PFSK-1 (cell line): Measurements from ENCODE around the gene SDK1.

Source experiments
- FOXP2 ChIP-seq: optimal IDR thresholded peaks from 2 replicates; pipeline ENCODE3; 2011; ENCODE audit warnings: borderline replicate concordance, control low read depth, inconsistent platforms; ENCODE audit not compliant: insufficient read depth; ENCODE audit errors: extremely low read length, extremely low read depth
- POLR2AphosphoS5 ChIP-seq: IDR thresholded peaks from 2 replicates; pipeline ENCODE4 v1.6.1; 2012; ENCODE audit warnings: low read depth, mild to moderate bottlenecking, control low read depth, low read length, moderate library complexity
- SIN3A ChIP-seq: IDR thresholded peaks from 2 replicates; pipeline ENCODE4 v1.6.1; 2012; ENCODE audit warnings: mild to moderate bottlenecking, low read length, moderate library complexity, borderline replicate concordance; ENCODE audit not compliant: insufficient read depth
- TAF1 ChIP-seq: IDR thresholded peaks from 2 replicates; pipeline ENCODE4 v1.6.1; 2012; ENCODE audit warnings: low read length, control low read depth, borderline replicate concordance; ENCODE audit not compliant: insufficient read depth
- TF ChIP-seq, protein P1 (sequence below), 2 experiments: IDR thresholded peaks; 2 replicates each; pipeline versions ENCODE4 v1.6.1 to v1.8.0; 2011 to 2012; ENCODE audit warnings: low read depth in 2 of 2, low read length in 2 of 2, control low read depth in 1 of 2, inconsistent platforms in 1 of 2, mild to moderate bottlenecking in 1 of 2, moderate library complexity in 1 of 2; ENCODE audit not compliant: insufficient read depth in 1 of 2

Gene SDK1

DNA sequence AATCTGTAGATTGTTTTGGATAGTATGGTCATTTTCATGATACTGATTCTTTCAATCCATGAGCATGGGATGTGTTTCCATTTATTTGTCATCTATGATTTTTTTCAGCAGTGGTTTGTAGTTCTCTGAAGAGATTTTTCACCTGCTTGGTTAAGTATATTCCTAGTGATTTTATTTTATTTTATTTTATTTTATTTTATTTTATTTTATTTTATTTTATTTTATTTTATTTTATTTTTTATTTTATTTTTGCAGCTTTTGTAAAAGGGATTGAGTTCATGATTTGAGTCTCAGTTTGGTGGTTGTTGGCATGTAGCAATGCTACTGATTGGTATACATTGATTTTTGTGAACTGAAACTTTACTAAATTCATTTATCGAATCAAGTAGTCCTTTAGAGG, 404.2 kb downstream of the SDK1 start:
- no peak for TF ChIP-seq POLR2AphosphoS5

DNA sequence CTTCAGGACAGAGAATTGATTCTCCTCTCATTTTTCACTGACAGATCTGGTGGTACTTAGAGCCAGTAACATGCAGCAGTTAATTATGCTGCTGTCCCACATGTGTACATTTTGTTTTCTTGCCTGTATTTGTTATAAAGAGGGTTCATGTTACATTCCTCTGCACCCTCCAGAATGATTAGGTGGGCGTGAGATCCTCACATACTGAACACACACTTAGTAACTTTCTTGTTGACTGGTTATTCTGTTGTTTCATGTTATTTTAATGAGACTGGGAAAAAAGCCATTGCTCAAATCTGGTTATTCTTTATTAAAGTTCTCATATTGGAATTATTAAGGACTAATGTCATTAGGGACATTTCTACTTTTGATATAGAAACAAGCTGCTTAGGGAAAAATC, 409.1 kb downstream of the SDK1 start:
- TF ChIP-seq TAF1 = no peak
- no peak for TF ChIP-seq FOXP2
- no peak for TF ChIP-seq POLR2AphosphoS5
- TF ChIP-seq, protein P1, sequence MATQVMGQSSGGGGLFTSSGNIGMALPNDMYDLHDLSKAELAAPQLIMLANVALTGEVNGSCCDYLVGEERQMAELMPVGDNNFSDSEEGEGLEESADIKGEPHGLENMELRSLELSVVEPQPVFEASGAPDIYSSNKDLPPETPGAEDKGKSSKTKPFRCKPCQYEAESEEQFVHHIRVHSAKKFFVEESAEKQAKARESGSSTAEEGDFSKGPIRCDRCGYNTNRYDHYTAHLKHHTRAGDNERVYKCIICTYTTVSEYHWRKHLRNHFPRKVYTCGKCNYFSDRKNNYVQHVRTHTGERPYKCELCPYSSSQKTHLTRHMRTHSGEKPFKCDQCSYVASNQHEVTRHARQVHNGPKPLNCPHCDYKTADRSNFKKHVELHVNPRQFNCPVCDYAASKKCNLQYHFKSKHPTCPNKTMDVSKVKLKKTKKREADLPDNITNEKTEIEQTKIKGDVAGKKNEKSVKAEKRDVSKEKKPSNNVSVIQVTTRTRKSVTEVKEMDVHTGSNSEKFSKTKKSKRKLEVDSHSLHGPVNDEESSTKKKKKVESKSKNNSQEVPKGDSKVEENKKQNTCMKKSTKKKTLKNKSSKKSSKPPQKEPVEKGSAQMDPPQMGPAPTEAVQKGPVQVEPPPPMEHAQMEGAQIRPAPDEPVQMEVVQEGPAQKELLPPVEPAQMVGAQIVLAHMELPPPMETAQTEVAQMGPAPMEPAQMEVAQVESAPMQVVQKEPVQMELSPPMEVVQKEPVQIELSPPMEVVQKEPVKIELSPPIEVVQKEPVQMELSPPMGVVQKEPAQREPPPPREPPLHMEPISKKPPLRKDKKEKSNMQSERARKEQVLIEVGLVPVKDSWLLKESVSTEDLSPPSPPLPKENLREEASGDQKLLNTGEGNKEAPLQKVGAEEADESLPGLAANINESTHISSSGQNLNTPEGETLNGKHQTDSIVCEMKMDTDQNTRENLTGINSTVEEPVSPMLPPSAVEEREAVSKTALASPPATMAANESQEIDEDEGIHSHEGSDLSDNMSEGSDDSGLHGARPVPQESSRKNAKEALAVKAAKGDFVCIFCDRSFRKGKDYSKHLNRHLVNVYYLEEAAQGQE (IDR thresholded peaks at IDR 0.05; ENCODE audit: insufficient read depth in 1 of 2, low read depth in 2 of 2, low read length in 2 of 2) = no peak
- no peak for TF ChIP-seq SIN3A

DNA sequence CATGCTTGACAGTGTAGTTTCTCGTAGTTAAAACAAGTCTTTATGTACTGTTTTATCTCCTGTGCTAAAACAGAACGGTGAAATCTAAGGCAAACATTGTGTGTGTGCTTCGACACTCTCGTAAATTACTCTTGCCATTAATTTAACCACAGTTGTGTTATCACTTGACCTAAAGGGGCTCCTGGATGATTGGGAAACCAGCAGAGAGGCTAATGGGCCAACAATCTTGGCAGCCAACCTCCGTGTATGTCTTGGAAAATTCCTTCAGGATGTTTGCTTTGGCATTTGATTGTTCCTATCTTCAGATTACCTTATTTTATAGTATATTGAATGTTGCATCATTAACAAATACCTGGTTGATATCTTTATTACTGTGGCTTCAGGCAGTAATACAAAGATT, 409.5 kb downstream of the SDK1 start:
- TF ChIP-seq TAF1 = no peak
- TF ChIP-seq, protein P1 (IDR thresholded peaks at IDR 0.05; ENCODE audit: insufficient read depth in 1 of 2, low read depth in 2 of 2, low read length in 2 of 2) = no peak
- no peak for TF ChIP-seq FOXP2
- no peak for TF ChIP-seq SIN3A
- TF ChIP-seq POLR2AphosphoS5 = no peak

DNA sequence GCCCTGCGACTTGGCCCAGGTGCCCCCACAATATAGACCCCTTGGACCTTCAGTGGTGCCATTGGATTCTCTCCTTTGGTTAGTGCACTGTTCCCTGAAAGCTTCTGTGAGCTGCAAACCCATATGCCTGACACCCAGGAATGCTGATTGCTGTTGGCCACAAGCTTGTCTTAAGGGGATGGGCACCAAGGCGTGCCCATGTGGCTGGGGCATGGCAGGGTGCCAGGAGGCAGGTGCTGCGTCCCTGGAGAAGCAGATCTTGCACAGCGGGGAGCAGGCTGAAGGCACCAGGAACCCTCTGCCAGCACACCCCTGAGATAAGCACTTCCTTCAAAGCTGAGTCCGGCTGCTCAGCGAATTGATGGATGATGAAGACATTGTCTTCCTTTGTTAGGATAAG, 411.8 kb downstream of the SDK1 start:
- TF ChIP-seq TAF1 = no peak
- TF ChIP-seq FOXP2 = no peak
- TF ChIP-seq, protein P1 (IDR thresholded peaks at IDR 0.05; ENCODE audit: insufficient read depth in 1 of 2, low read depth in 2 of 2, low read length in 2 of 2) = no peak
- no peak for TF ChIP-seq POLR2AphosphoS5
- TF ChIP-seq SIN3A = no peak

DNA sequence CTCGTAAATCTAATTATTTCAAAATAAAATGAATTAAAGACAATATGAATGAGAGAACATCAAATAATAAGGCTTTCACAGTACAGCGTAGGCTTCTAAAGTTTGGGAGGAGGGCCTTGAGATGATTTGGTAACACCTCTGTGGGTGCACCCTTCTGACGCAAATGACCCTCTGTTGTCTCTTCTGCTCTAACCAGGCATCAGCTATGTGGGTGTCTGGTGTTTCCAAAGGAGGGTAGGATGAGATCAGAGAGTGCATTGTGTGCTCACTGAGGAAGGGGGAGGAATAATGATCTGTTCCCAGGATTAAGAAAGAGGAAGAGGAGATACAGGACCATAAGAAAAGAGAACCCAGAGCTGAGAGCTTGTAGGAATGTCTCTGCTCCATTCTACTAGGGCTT, 420.4 kb downstream of the SDK1 start:
- TF ChIP-seq, protein P1 (IDR thresholded peaks at IDR 0.05; ENCODE audit: insufficient read depth in 1 of 2, low read depth in 2 of 2, low read length in 2 of 2) = no peak
- TF ChIP-seq FOXP2 (no peak), SIN3A (no peak), TAF1 (no peak), POLR2AphosphoS5 (no peak)
